ENCODE measurements around the gene NLK. TPM values are rescaled to one million over a fixed set of nuclear protein-coding genes. Genes with fewer than 3 reads are reported as not detected.

NLK gene
- total RNA-seq, 6 donors from 2014 or later, result 16.1 to 34.5 (median 19.9) TPM

DNA sequence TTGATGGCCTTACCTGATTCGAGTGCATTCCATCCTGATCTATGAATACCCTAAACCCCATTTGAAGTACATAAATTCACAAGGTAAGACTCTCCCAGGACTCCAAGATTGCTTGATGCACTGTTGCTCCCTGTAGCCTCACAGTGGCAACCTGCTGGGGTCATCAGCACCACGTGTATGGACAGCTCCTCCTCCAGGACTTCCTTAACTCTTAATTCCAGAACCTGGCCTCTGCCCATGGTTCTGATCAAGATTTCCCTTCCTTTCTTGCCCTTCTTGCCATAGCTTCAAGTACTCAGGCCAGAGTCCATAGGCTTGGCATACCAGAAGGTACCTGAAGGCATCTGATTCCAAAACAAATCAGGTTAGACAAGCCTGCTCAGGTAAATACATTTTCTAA lies 34.0 kb upstream of the NLK start:
- ATAC-seq (ENCODE audit: low FRiP score in 2 of 2) (no peak), DNase-seq (peak in 1 of 2 donors; percentile 35)
- Histone ChIP-seq H3K27ac (no peak overlapping the region), H3K4me1 (no peaks in the 10 kb centered on the region), H3K9me3 (no peaks in the 10 kb centered on the region), H3K4me3 (no peak overlapping the region), H3K27me3 (no peaks in the 10 kb centered on the region), H3K36me3 (no peaks in the 10 kb centered on the region)
- WGBS, 2 donors, result 4 to 13% methylated on average over 2 of the region's 2 CpGs
- TF ChIP-seq, protein P1, sequence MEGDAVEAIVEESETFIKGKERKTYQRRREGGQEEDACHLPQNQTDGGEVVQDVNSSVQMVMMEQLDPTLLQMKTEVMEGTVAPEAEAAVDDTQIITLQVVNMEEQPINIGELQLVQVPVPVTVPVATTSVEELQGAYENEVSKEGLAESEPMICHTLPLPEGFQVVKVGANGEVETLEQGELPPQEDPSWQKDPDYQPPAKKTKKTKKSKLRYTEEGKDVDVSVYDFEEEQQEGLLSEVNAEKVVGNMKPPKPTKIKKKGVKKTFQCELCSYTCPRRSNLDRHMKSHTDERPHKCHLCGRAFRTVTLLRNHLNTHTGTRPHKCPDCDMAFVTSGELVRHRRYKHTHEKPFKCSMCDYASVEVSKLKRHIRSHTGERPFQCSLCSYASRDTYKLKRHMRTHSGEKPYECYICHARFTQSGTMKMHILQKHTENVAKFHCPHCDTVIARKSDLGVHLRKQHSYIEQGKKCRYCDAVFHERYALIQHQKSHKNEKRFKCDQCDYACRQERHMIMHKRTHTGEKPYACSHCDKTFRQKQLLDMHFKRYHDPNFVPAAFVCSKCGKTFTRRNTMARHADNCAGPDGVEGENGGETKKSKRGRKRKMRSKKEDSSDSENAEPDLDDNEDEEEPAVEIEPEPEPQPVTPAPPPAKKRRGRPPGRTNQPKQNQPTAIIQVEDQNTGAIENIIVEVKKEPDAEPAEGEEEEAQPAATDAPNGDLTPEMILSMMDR (IDR thresholded peaks at IDR 0.05), result no peak
- TF ChIP-seq EP300 (IDR thresholded peaks at IDR 0.05), result no peak
- TF ChIP-seq POLR2A (IDR thresholded peaks at IDR 0.05), result no peak
- no peak for TF ChIP-seq POLR2AphosphoS5 (IDR thresholded peaks at IDR 0.05)

DNA sequence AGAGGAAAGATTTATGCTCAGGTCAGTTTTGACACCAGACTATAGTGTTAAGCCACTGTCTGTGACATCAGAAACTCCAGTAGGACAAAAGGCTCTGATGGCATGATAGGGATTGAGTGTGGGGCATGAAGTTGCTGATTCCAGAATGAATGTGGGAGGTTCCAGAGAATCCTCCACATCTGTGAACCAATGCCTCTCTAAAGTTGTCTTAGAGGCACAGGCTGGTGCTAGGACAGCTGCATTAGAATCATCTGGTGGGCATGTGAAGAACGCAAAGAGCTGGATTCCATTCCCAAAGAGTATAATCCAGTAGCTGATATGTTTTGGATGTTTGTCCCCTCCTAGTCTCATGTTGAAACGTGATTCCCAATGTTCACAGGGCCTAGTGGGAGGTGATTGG lies 32.1 kb upstream of the NLK start:
- no peak for DNase-seq

DNA sequence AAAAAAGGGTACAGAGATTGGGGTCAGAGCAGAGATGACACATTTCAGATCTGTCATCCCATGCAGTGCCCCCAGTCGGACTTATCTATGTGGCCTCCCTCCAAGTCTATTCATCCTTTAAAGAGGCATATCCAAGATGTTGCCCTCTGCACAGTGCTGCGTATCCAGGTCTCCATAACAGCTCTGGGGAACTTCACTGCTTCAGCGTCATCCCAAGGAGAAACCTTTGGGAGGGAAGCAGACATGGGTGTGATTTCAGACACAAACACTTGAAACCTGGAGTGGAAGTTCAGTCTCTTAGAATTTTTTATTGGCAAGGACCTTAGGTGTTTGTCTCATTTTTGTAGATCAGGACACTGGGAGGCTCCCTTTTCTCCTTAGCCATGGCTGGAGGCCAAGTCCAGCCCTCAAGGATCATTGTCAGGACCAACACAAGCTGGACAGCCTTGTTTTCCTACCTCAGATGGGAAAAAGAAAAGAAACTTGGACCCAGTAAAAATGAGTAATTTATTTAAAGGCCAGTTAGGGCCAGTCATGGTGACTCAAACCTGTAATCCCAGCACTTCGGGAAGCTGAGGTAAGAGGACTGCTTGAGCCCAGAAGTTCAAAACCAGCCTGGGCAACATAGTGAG lies 23.9 kb upstream of the NLK start:
- peak in 1 of 2 donors; percentile 37 for DNase-seq
- ATAC-seq (ENCODE audit: low FRiP score in 2 of 2), result peak in 1 of 2 donors; percentile 40

More for the DNA sequence above, 32.1 kb upstream of the NLK start:
- H3K4me1 ChIP-seq, result no peaks in the 10 kb centered on the region
- H3K4me3 ChIP-seq, result no peak overlapping the region
- H3K36me3 ChIP-seq, result no peaks in the 10 kb centered on the region
- 12 to 43% methylated on average over 2 of the region's 2 CpGs for WGBS, 2 donors
- no peak for TF ChIP-seq EP300 (IDR thresholded peaks at IDR 0.05)
- TF ChIP-seq POLR2A (IDR thresholded peaks at IDR 0.05), result no peak
- TF ChIP-seq POLR2AphosphoS5 (IDR thresholded peaks at IDR 0.05), result no peak
- TF ChIP-seq, protein P1 (IDR thresholded peaks at IDR 0.05), result no peak
- no peak overlapping the region for H3K27ac ChIP-seq
- no peaks in the 10 kb centered on the region for H3K9me3 ChIP-seq
- ATAC-seq (ENCODE audit: low FRiP score in 2 of 2), result no peak
- H3K27me3 ChIP-seq, result no peaks in the 10 kb centered on the region

DNA sequence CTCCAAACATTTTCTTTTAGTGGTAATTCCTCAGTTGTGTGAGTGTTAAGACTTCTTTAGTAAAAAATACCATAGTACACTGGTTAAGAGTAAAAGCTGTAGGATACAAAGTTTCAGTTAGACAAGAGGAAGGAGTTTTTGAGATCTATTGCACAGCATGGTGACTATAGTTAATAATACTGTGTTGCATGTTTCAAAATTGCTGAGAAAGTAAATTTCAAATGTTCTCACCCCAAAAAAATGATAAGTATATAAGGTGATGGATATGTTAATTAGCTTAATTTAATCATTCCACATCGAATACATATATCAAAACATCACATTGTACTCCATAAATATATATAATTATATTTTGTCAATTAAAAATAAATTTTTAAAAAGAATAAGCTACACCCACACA lies 22.0 kb upstream of the NLK start:
- Histone ChIP-seq H3K27ac (no peak overlapping the region), H3K36me3 (no peaks in the 10 kb centered on the region), H3K9me3 (no peaks in the 10 kb centered on the region), H3K4me3 (no peak overlapping the region), H3K4me1 (no peaks in the 10 kb centered on the region), H3K27me3 (no peaks in the 10 kb centered on the region)
- DNase-seq (no peak), ATAC-seq (ENCODE audit: low FRiP score in 2 of 2) (no peak)
- 58 to 72% methylated on average over 1 of the region's 1 CpG for WGBS, 2 donors
- no peak for TF ChIP-seq POLR2A (IDR thresholded peaks at IDR 0.05)
- TF ChIP-seq, protein P1 (IDR thresholded peaks at IDR 0.05), result no peak
- no peak for TF ChIP-seq EP300 (IDR thresholded peaks at IDR 0.05)
- no peak for TF ChIP-seq POLR2AphosphoS5 (IDR thresholded peaks at IDR 0.05)

More for the DNA sequence above, 23.9 kb upstream of the NLK start:
- Histone ChIP-seq H3K36me3 (no peaks in the 10 kb centered on the region), H3K27ac (no peak overlapping the region), H3K4me3 (no peak overlapping the region), H3K4me1 (no peaks in the 10 kb centered on the region), H3K9me3 (no peaks in the 10 kb centered on the region), H3K27me3 (no peaks in the 10 kb centered on the region)
- no peak for TF ChIP-seq POLR2AphosphoS5 (IDR thresholded peaks at IDR 0.05)
- TF ChIP-seq, protein P1 (IDR thresholded peaks at IDR 0.05), result no peak
- TF ChIP-seq POLR2A (IDR thresholded peaks at IDR 0.05), result no peak
- no peak for TF ChIP-seq EP300 (IDR thresholded peaks at IDR 0.05)
- 73 to 74% methylated on average over 4 of the region's 4 CpGs for WGBS, 2 donors

DNA sequence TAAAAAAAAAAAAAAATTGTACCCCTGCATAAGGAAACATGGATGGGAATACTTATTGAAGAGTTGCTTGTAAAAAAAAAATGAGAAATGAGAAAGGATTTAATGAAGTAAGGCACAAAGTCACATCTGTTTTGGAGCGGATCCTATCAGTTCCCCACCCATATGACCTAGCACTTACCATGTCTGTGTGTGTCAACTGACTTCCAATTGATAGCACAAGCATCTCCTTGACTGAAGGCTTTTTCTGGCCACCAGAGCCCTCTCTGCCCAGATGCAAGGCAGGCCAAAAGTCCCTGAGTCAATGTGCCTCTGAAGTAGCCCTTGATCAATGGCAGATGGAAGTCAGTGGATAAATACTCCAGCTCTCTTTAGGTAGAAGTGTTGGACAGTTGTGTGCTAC lies 13.4 kb upstream of the NLK start:
- Histone ChIP-seq H3K36me3 (no peaks in the 10 kb centered on the region), H3K9me3 (no peaks in the 10 kb centered on the region), H3K27ac (no peak overlapping the region), H3K4me3 (no peak overlapping the region), H3K4me1 (peaks cover 0 to 3% (median 0%) of the 10 kb centered on the region in 4 donors), H3K27me3 (no peaks in the 10 kb centered on the region)
- no peak for TF ChIP-seq POLR2AphosphoS5 (IDR thresholded peaks at IDR 0.05)
- TF ChIP-seq POLR2A (IDR thresholded peaks at IDR 0.05), result no peak
- TF ChIP-seq, protein P1 (IDR thresholded peaks at IDR 0.05), result no peak
- no peak for TF ChIP-seq EP300 (IDR thresholded peaks at IDR 0.05)
- no peak for ATAC-seq (ENCODE audit: low FRiP score in 2 of 2)
- WGBS, 2 donors, result 78 to 96% methylated on average over 1 of the region's 1 CpG
- no peak for DNase-seq

Measured in upper lobe of left lung (tissue), 6 donors.